ENCODE data around the gene HSD17B4.

DNA sequence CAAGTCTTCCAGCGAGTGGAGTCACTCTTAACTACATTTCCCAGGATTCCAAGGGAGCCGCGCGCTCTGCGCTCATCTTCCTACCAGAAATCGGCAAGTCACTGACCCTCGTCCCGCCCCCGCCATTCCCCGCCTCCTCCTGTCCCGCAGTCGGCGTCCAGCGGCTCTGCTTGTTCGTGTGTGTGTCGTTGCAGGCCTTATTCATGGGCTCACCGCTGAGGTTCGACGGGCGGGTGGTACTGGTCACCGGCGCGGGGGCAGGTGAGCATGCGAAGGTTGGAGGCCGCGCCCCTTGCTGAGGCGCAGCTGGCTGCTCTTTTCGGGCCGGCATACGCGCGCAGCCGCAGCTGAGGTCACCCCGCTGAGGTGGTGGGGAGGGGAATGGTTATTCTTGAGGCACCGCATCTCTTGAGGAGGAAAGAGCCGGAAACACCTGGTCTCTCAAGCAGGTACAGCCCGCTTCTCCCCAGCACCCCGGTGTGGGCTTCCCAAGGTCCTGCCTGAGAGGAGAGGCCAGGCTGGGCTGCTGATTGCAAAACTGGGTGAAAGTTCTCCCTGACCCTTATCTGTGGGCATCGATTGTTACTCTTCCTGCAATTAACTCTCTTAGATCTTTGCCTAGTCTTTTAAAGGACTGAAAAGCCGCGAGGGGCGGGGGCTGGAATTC is at the start of gene HSD17B4:
- TF ChIP-seq, protein P1, sequence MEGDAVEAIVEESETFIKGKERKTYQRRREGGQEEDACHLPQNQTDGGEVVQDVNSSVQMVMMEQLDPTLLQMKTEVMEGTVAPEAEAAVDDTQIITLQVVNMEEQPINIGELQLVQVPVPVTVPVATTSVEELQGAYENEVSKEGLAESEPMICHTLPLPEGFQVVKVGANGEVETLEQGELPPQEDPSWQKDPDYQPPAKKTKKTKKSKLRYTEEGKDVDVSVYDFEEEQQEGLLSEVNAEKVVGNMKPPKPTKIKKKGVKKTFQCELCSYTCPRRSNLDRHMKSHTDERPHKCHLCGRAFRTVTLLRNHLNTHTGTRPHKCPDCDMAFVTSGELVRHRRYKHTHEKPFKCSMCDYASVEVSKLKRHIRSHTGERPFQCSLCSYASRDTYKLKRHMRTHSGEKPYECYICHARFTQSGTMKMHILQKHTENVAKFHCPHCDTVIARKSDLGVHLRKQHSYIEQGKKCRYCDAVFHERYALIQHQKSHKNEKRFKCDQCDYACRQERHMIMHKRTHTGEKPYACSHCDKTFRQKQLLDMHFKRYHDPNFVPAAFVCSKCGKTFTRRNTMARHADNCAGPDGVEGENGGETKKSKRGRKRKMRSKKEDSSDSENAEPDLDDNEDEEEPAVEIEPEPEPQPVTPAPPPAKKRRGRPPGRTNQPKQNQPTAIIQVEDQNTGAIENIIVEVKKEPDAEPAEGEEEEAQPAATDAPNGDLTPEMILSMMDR (IDR thresholded peaks at IDR 0.05): no peak
- TF ChIP-seq POLR2A (IDR thresholded peaks at IDR 0.05; ENCODE audit: low read depth) (peak; percentile 21), POLR2AphosphoS5 (IDR thresholded peaks at IDR 0.05) (peak; percentile 79 to 95), EP300 (IDR thresholded peaks at IDR 0.05) (no peak)

Measured in esophagus muscularis mucosa (tissue), 4 donors.